ENCODE results near the gene UBA7. TPM values are rescaled to one million over a fixed set of nuclear protein-coding genes. Genes with fewer than 3 reads are reported as not detected.

Gene UBA7
- total RNA-seq, 2 experiments from 2014 or later: 208 to 213 TPM

DNA sequence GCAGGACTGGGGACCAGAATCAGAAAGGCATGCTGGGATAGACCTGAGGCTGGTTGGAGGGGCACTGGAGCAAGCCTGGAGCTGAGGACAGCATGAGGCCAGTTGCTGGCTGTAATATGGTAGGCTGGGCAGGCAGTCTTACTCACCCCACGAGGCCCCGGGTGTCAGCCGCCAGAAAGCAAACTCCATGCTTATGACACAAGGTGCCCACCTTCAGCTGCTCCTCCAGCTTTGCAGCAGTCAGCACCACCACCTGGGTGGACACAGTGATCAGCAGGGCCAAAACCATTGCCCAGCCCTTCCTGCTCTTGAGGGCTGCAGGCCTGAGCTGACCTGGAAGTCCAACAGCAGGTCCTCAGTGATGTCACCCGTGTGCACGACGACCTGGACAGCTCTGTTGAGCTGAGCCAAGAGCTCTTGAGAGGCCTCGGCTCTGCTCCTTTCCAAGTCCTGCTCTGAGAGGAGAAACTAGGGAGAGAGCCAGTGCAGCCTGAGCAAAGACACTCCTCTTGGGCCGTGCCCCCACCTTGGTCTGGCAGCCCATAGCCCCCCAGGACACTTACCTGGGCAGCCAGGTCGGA is 747 bp downstream of the UBA7 start:
- Mint-ChIP-seq H3K27me3 (no peaks in the 10 kb centered on the region), H3K4me1 (ENCODE audit: low read depth) (peaks cover 43% of the 10 kb centered on the region), H3K9me3 (no peaks in the 10 kb centered on the region), H3K36me3 (ENCODE audit: low read depth) (peaks cover 58% of the 10 kb centered on the region), H3K4me3 (peak overlapping the region; percentile 97), H3K27ac (peak overlapping the region; percentile 97)
- Histone ChIP-seq H3K36me3 (ENCODE audit: insufficient read depth, low read length) (peaks cover 39% of the 10 kb centered on the region), H3K27ac (ENCODE audit: low read depth in 1 of 2, low read length in 2 of 2) (peak overlapping the region; percentile 41 to 71), H3K9me3 (ENCODE audit: control insufficient read depth in 1 of 2, insufficient read depth in 1 of 2, low read length in 2 of 2) (no peaks in the 10 kb centered on the region), H3K4me1 (ENCODE audit: insufficient read depth, low read length) (peaks cover 41% of the 10 kb centered on the region), H3K4me3 (ENCODE audit: low read length) (peak overlapping the region; percentile 77), H3K27me3 (ENCODE audit: control insufficient read depth in 1 of 2, insufficient read depth in 2 of 2, low read length in 2 of 2) (no peaks in the 10 kb centered on the region)
- TF ChIP-seq, protein P1, sequence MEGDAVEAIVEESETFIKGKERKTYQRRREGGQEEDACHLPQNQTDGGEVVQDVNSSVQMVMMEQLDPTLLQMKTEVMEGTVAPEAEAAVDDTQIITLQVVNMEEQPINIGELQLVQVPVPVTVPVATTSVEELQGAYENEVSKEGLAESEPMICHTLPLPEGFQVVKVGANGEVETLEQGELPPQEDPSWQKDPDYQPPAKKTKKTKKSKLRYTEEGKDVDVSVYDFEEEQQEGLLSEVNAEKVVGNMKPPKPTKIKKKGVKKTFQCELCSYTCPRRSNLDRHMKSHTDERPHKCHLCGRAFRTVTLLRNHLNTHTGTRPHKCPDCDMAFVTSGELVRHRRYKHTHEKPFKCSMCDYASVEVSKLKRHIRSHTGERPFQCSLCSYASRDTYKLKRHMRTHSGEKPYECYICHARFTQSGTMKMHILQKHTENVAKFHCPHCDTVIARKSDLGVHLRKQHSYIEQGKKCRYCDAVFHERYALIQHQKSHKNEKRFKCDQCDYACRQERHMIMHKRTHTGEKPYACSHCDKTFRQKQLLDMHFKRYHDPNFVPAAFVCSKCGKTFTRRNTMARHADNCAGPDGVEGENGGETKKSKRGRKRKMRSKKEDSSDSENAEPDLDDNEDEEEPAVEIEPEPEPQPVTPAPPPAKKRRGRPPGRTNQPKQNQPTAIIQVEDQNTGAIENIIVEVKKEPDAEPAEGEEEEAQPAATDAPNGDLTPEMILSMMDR (IDR thresholded peaks at IDR 0.05): no peak
- intact Hi-C loops (cut with DNase I, micrococcal nuclease): loop anchor here in 1 of 2 experiments (1.0 kb wide), 1 partner anchor 10 kb away; the partner anchor contains the start of gene INKA1
- ChIA-PET CTCF (interaction anchor here (5.4 to 6.6 kb wide), 2 partner anchors 9 to 26 kb away, joined by 18 to 42 read pairs; partner anchors contain the start of gene INKA1), POLR2A (interaction anchor here (0.6 to 5.1 kb wide), 5 partner anchors 9 to 126 kb away, joined by 3 to 83 read pairs (median 4); partner anchors contain the start of genes INKA1, IP6K1, RBM6 and TRAIP)
- no peak for DNase-seq
- peak; percentile 16 for ATAC-seq (ENCODE audit: poor library complexity)

DNA sequence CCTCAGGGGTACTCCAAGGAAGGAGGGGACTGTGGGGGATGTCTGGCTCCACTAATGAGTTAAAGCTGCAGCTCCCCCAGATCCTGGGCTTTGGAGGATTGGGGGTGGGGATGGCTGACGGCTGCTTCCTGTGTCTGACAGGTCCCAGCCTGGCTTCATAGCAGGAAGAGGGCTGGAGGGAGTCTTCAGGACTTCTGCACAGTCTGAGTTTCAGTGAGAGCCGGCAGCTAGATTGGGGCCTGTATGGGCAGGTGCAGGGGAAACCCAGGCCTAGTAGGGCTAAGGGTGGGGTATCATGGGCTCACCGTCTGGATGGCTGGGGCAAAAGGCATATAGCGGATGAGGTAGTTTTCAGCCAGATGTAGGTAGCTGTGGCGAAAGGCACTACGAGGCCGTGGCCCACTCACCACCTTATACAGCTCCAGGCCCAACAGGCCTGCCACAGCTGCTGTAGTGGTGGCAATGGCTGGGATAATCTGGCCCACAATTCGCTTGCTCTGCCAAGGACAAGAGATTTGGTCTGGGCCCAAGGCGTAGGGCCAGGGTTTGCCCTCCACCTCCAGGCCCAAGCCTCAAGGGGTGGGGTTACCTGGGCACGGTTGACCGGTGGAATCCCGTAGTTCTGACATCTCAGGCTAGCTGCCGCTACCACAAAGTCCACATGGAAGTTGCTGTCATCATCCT is 6.2 kb downstream of the UBA7 start:
- Histone ChIP-seq H3K9me3 (ENCODE audit: control insufficient read depth in 1 of 2, insufficient read depth in 1 of 2, low read length in 2 of 2) (no peaks in the 10 kb centered on the region), H3K27ac (ENCODE audit: low read depth in 1 of 2, low read length in 2 of 2) (peak overlapping the region in 1 of 2 donors; percentile 22), H3K4me3 (ENCODE audit: low read length) (no peak overlapping the region), H3K4me1 (ENCODE audit: insufficient read depth, low read length) (peaks cover 66% of the 10 kb centered on the region), H3K27me3 (ENCODE audit: control insufficient read depth in 1 of 2, insufficient read depth in 2 of 2, low read length in 2 of 2) (no peaks in the 10 kb centered on the region), H3K36me3 (ENCODE audit: insufficient read depth, low read length) (peaks cover 37% of the 10 kb centered on the region)
- Mint-ChIP-seq H3K36me3 (ENCODE audit: low read depth) (peaks cover 51% of the 10 kb centered on the region), H3K27ac (peak overlapping the region; percentile 75), H3K9me3 (no peaks in the 10 kb centered on the region), H3K27me3 (peaks cover under 1% of the 10 kb centered on the region), H3K4me1 (ENCODE audit: low read depth) (peaks cover 62% of the 10 kb centered on the region), H3K4me3 (peak overlapping the region; percentile 4)
- CTCF ChIA-PET: interaction anchor here (1.4 kb wide), 1 partner anchor 32 kb away, joined by 4 read pairs; no protein-coding TSS in a partner anchor
- no peak for DNase-seq
- no peak for ATAC-seq (ENCODE audit: poor library complexity)
- TF ChIP-seq, protein P1 (IDR thresholded peaks at IDR 0.05): no peak
- intact Hi-C loops (cut with DNase I, micrococcal nuclease): loop anchor here in 1 of 2 experiments (10.0 kb wide), 1 partner anchor 277 kb away; the partner anchor contains the start of gene RBM5
- POLR2A ChIA-PET: no interaction called here

DNA sequence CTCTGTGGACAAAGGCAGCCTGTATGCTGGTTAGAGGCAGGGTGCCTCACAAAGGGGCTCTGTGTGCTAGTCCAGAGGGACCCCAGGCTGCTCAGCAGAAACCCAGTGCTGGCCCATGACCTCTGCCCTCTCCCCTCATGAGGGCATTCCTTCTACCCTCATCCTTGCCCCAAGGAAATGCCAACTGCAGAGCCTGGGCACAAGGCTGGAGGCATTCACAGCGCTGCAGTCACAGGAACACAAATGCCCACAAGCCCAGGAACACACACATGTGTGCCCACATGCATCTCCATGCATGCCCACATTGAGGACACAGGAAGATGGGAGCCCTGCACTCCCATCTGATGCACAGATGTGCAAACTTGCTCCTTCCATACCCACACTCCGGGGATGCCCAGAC is 6.9 kb downstream of the UBA7 start:
- peaks cover 4% of the 10 kb centered on the region for H3K27me3 Mint-ChIP-seq
- intact Hi-C loops (cut with DNase I, micrococcal nuclease): loop anchor here in 1 of 2 experiments (10.0 kb wide), 1 partner anchor 278 kb away; the partner anchor contains the start of gene RBM5
- H3K36me3 ChIP-seq (ENCODE audit: insufficient read depth, low read length): peaks cover 30% of the 10 kb centered on the region
- no peaks in the 10 kb centered on the region for H3K9me3 Mint-ChIP-seq
- peak overlapping the region; percentile 22 to 69 for H3K27ac ChIP-seq (ENCODE audit: low read depth in 1 of 2, low read length in 2 of 2)
- H3K27me3 ChIP-seq (ENCODE audit: control insufficient read depth in 1 of 2, insufficient read depth in 2 of 2, low read length in 2 of 2): no peaks in the 10 kb centered on the region
- TF ChIP-seq, protein P1 (IDR thresholded peaks at IDR 0.05): no peak
- no peak for ATAC-seq (ENCODE audit: poor library complexity)
- CTCF ChIA-PET: interaction anchor here (6.2 kb wide), 1 partner anchor 34 kb away, joined by 103 read pairs; no protein-coding TSS in a partner anchor
- peak in 1 of 14 experiments; percentile 6 for DNase-seq
- peaks cover 44% of the 10 kb centered on the region for H3K36me3 Mint-ChIP-seq (ENCODE audit: low read depth)
- POLR2A ChIA-PET: interaction anchor here (1.5 kb wide), 1 partner anchor 10 kb away, joined by 5 read pairs; no protein-coding TSS in a partner anchor
- peak overlapping the region; percentile 77 for H3K27ac Mint-ChIP-seq
- H3K4me3 Mint-ChIP-seq: peak overlapping the region; percentile 58
- H3K9me3 ChIP-seq (ENCODE audit: control insufficient read depth in 1 of 2, insufficient read depth in 1 of 2, low read length in 2 of 2): no peaks in the 10 kb centered on the region
- peaks cover 63% of the 10 kb centered on the region for H3K4me1 ChIP-seq (ENCODE audit: insufficient read depth, low read length)
- peaks cover 63% of the 10 kb centered on the region for H3K4me1 Mint-ChIP-seq (ENCODE audit: low read depth)
- H3K4me3 ChIP-seq (ENCODE audit: low read length): no peak overlapping the region
